NB4 (cell line): Measurements from ENCODE around the gene AQR.

Experiments
- TF ChIP-seq, protein P1 (sequence below): IDR thresholded peaks from one replicate; pipeline ENCODE4 v1.5.1; 2012; ENCODE audit warnings: low read depth, low read length
- TF ChIP-seq, protein P2 (sequence below): IDR thresholded peaks from 2 replicates; pipeline ENCODE4 v1.6.1; 2011; ENCODE audit warnings: low read depth, low read length

DNA sequence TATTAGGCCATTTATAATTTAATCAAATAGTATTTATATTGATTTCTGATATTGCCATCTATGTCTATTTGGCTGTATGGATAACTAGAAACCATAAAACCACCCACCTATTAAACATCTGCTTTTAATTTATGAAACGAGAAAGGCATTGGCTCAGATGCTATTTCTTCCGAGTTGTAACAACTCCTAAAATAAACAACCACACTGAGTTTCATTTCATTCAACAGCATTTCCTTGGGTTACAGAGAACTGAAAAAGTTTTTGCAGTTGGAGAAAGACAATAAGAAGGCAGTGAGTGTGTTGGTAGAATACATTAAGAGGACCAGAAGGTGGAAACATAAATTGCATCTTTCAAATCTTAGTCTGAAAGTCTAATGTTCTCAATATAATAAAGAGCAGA, 79.1 kb downstream of the AQR start:
- TF ChIP-seq, protein P1, sequence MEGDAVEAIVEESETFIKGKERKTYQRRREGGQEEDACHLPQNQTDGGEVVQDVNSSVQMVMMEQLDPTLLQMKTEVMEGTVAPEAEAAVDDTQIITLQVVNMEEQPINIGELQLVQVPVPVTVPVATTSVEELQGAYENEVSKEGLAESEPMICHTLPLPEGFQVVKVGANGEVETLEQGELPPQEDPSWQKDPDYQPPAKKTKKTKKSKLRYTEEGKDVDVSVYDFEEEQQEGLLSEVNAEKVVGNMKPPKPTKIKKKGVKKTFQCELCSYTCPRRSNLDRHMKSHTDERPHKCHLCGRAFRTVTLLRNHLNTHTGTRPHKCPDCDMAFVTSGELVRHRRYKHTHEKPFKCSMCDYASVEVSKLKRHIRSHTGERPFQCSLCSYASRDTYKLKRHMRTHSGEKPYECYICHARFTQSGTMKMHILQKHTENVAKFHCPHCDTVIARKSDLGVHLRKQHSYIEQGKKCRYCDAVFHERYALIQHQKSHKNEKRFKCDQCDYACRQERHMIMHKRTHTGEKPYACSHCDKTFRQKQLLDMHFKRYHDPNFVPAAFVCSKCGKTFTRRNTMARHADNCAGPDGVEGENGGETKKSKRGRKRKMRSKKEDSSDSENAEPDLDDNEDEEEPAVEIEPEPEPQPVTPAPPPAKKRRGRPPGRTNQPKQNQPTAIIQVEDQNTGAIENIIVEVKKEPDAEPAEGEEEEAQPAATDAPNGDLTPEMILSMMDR, result no peak
- TF ChIP-seq, protein P2, sequence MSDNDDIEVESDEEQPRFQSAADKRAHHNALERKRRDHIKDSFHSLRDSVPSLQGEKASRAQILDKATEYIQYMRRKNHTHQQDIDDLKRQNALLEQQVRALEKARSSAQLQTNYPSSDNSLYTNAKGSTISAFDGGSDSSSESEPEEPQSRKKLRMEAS, result no peak
